BJ (cell line): ENCODE results near the gene PLEKHH1. TPM values are rescaled to one million over a fixed set of nuclear protein-coding genes. Genes with fewer than 3 reads are reported as not detected.

ENCODE experiments used
- CTCF ChIA-PET: fragments of 350-600 bp; formaldehyde crosslinking; extraction: SDS; loops from one replicate; lab custom pipeline; 2021; ENCODE audit warnings: antibody characterized with exemption, inconsistent platforms; lab: Yijun Ruan, JAX
- POLR2A ChIA-PET: fragments of 300-600 bp; sonication (Branson Sonifier 250); formaldehyde crosslinking; extraction: SDS; loops from one replicate; lab custom pipeline; 2021; ENCODE audit warnings: antibody characterized with exemption; lab: Charles Lee
- DNase-seq: peaks from one replicate; pipeline ENCODE4 v3.0.0-alpha.2; 2011; ENCODE audit warnings: low read depth
- H3K27me3 ChIP-seq: 2 replicates; pipeline ENCODE4 v1.6.0; 2011; ENCODE audit warnings: low read length; ENCODE audit not compliant: control insufficient read depth, insufficient read depth
- H3K36me3 ChIP-seq: 2 replicates; pipeline ENCODE4 v1.5.1; 2011; ENCODE audit warnings: low read length; ENCODE audit not compliant: control insufficient read depth, insufficient read depth
- H3K4me3 ChIP-seq: 2 replicates; pipeline ENCODE4 v1.5.1; 2011; ENCODE audit warnings: low read depth, mild to moderate bottlenecking, control low read depth, low read length
- CTCF ChIP-seq: IDR thresholded peaks from 2 replicates; pipeline ENCODE4 v1.5.1; 2011; ENCODE audit warnings: low read depth, mild to moderate bottlenecking, control low read depth, inconsistent platforms, low read length, moderate library complexity; ENCODE audit not compliant: insufficient read depth
- polyA plus RNA-seq: library from polyadenylated mRNA; depleted of rRNA; stranded (reverse); fragments of >200 nt; gene quantifications from 2 replicates; pipeline ENCODE4 v1.2.3, GENCODE V29; 2011

The PLEKHH1 gene
- polyA plus RNA-seq, 1 experiment: 0.16 TPM

GRCh38 chr14:67562025-67562775 lies 29.1 kb downstream of the PLEKHH1 start:
- POLR2A ChIA-PET: no interaction called here
- no peak for DNase-seq
- no peak for TF ChIP-seq CTCF

GRCh38 chr14:67562776-67563150 lies 29.7 kb downstream of the PLEKHH1 start:
- CTCF ChIA-PET: interaction anchor here (1.2 to 12.7 kb wide), 5 partner anchors 9 to 145 kb away, joined by 3 to 280 read pairs (median 4); no protein-coding TSS in a partner anchor
- no peak for TF ChIP-seq CTCF
- DNase-seq: no peak

More at GRCh38 chr14:67562025-67562775, 29.1 kb downstream of the PLEKHH1 start:
- Histone ChIP-seq H3K4me3 (no peak overlapping the region), H3K27me3 (peaks cover 3% of the 10 kb centered on the region), H3K36me3 (no peaks in the 10 kb centered on the region)
- CTCF ChIA-PET: interaction anchor here (1.2 to 12.7 kb wide), 5 partner anchors 10 to 144 kb away, joined by 3 to 280 read pairs (median 4); no protein-coding TSS in a partner anchor

GRCh38 chr14:67564236-67564635 lies 31.1 kb downstream of the PLEKHH1 start:
- Histone ChIP-seq H3K4me3 (no peak overlapping the region), H3K36me3 (no peaks in the 10 kb centered on the region), H3K27me3 (no peaks in the 10 kb centered on the region; the same call in 1 of the 2 replicates)
- no peak for DNase-seq
- ChIA-PET POLR2A (no interaction called here), CTCF (interaction anchor here (5.0 to 12.7 kb wide), 3 partner anchors 8 to 136 kb away, joined by 32 to 280 read pairs (median 96); no protein-coding TSS in a partner anchor)
- TF ChIP-seq CTCF: no peak

More at GRCh38 chr14:67562776-67563150, 29.7 kb downstream of the PLEKHH1 start:
- Histone ChIP-seq H3K36me3 (no peaks in the 10 kb centered on the region), H3K27me3 (peaks cover 1% of the 10 kb centered on the region; the same call in 1 of the 2 replicates), H3K4me3 (no peak overlapping the region)
- POLR2A ChIA-PET: no interaction called here

- H3K36me3 ChIP-seq: no peaks in the 10 kb centered on the region
- ChIA-PET POLR2A (no interaction called here), CTCF (interaction anchor here (1.0 to 12.7 kb wide), 5 partner anchors 11 to 146 kb away, joined by 3 to 280 read pairs (median 4); no protein-coding TSS in a partner anchor)
- H3K27me3 ChIP-seq: no peaks in the 10 kb centered on the region; the same call in 1 of the 2 replicates
- no peak for DNase-seq
- no peak overlapping the region for H3K4me3 ChIP-seq
- no peak for TF ChIP-seq CTCF
Observed at GRCh38 chr14:67566908-67567307, 33.8 kb downstream of the PLEKHH1 start.

- Histone ChIP-seq H3K27me3 (no peaks in the 10 kb centered on the region; the same call in 1 of the 2 replicates), H3K4me3 (no peak overlapping the region), H3K36me3 (no peaks in the 10 kb centered on the region)
- TF ChIP-seq CTCF: no peak
- CTCF ChIA-PET: interaction anchor here (1.0 to 12.7 kb wide), 3 partner anchors 10 to 139 kb away, joined by 3 to 280 read pairs (median 96); no protein-coding TSS in a partner anchor
- no peak for DNase-seq
- POLR2A ChIA-PET: no interaction called here
Observed at GRCh38 chr14:67567654-67568053, 34.6 kb downstream of the PLEKHH1 start.
